HEK293 (cell line): ENCODE measurements around the gene KLHL30.

Experiments used
- CTCF ChIA-PET: fragments of 350-600 bp; formaldehyde crosslinking; extraction: SDS; loops from one replicate; lab custom pipeline; 2021; ENCODE audit warnings: antibody characterized with exemption; lab: Yijun Ruan, JAX
- POLR2A ChIA-PET: fragments of 300-600 bp; formaldehyde crosslinking; extraction: SDS; loops from one replicate; lab custom pipeline; 2020; ENCODE audit warnings: antibody characterized with exemption, inconsistent platforms; lab: Yijun Ruan, JAX
- H3K27ac ChIP-seq: fragments of 200-500 bp; sonication (Bioruptor generic); 2 replicates; pipeline ENCODE4 v1.5.1; 2014; ENCODE audit warnings: low read depth, low read length, control low read depth, inconsistent platforms; ENCODE audit errors: extremely low read depth
- H3K36me3 ChIP-seq, 2 experiments: fragments of 200-500 bp in 1 of 2; sonication (Bioruptor generic) in 1 of 2; 1 replicate in 1 of 2; 2 replicates in 1 of 2; pipeline ENCODE4 v1.5.1; 2014 to 2017; ENCODE audit warnings: inconsistent platforms in 2 of 2, low read length in 2 of 2; ENCODE audit not compliant: control insufficient read depth in 2 of 2, insufficient read depth in 1 of 2
- H3K4me1 ChIP-seq: fragments of 200-500 bp; sonication (Bioruptor generic); 2 replicates; pipeline ENCODE4 v1.5.1; 2014; ENCODE audit warnings: mild to moderate bottlenecking, low read length, inconsistent platforms; ENCODE audit not compliant: control insufficient read depth, insufficient read depth
- H3K4me3 ChIP-seq: 2 replicates; pipeline ENCODE4 v1.5.1; 2011; ENCODE audit warnings: low read depth, mild to moderate bottlenecking, control low read depth, low read length, moderate library complexity
- H3K9me3 ChIP-seq: fragments of 200-500 bp; sonication (Bioruptor generic); 2 replicates; pipeline ENCODE4 v1.5.1; 2014; ENCODE audit warnings: low read depth, low read length, inconsistent platforms; ENCODE audit not compliant: control insufficient read depth, insufficient read depth
- EGR2 ChIP-seq: fragments of 450-650 bp; formaldehyde crosslinking; IDR thresholded peaks from 2 replicates; pipeline ENCODE4 v1.5.1; 2016; ENCODE audit warnings: low read depth, missing biosample characterization, missing genetic modification characterization
- GFI1B ChIP-seq: fragments of 450-650 bp; formaldehyde crosslinking; IDR thresholded peaks from 2 replicates; pipeline ENCODE4 v1.5.1; 2016; ENCODE audit warnings: missing biosample characterization, missing genetic modification characterization
- GLI2 ChIP-seq: fragments of 450-650 bp; formaldehyde crosslinking; IDR thresholded peaks from 2 replicates; pipeline ENCODE4; 2017; ENCODE audit warnings: missing biosample characterization, missing genetic modification characterization, low read depth, borderline replicate concordance
- GLI4 ChIP-seq: fragments of 450-650 bp; formaldehyde crosslinking; IDR thresholded peaks from 2 replicates; pipeline ENCODE4 v1.5.1; 2016; ENCODE audit warnings: missing biosample characterization, missing genetic modification characterization
- GLIS1 ChIP-seq: fragments of 450-650 bp; formaldehyde crosslinking; IDR thresholded peaks from 2 replicates; pipeline ENCODE4 v1.5.1; 2016; ENCODE audit warnings: missing biosample characterization, missing genetic modification characterization
- GLIS2 ChIP-seq: fragments of 450-650 bp; formaldehyde crosslinking; IDR thresholded peaks from 2 replicates; pipeline ENCODE4 v1.5.1; 2016; ENCODE audit warnings: missing biosample characterization, missing genetic modification characterization
- MZF1 ChIP-seq: fragments of 450-650 bp; formaldehyde crosslinking; IDR thresholded peaks from 2 replicates; pipeline ENCODE4 v1.5.1; 2017; ENCODE audit warnings: missing biosample characterization, missing genetic modification characterization, borderline replicate concordance
- PRDM2 ChIP-seq: fragments of 450-650 bp; formaldehyde crosslinking; IDR thresholded peaks from 2 replicates; pipeline ENCODE4 v1.5.1; 2016; ENCODE audit warnings: missing biosample characterization, missing genetic modification characterization, borderline replicate concordance
- PRDM4 ChIP-seq: fragments of 450-650 bp; formaldehyde crosslinking; IDR thresholded peaks from 2 replicates; pipeline ENCODE4 v1.5.1; 2017; ENCODE audit warnings: missing biosample characterization, missing genetic modification characterization
- SP2 ChIP-seq: fragments of 450-650 bp; formaldehyde crosslinking; IDR thresholded peaks from 2 replicates; pipeline ENCODE4 v1.5.1; 2016; ENCODE audit warnings: missing biosample characterization, missing genetic modification characterization
- ZNF121 ChIP-seq: fragments of 450-650 bp; formaldehyde crosslinking; IDR thresholded peaks from 2 replicates; pipeline ENCODE4 v1.5.1; 2016; ENCODE audit warnings: missing biosample characterization, missing genetic modification characterization
- ZNF292 ChIP-seq: fragments of 450-650 bp; formaldehyde crosslinking; IDR thresholded peaks from 2 replicates; pipeline ENCODE4 v1.5.1; 2016; ENCODE audit warnings: low read depth, missing biosample characterization, missing genetic modification characterization, borderline replicate concordance
- ZNF423 ChIP-seq: fragments of 450-650 bp; formaldehyde crosslinking; IDR thresholded peaks from 2 replicates; pipeline ENCODE4 v1.5.1; 2016; ENCODE audit warnings: missing biosample characterization, missing genetic modification characterization
- ZNF514 ChIP-seq: fragments of 450-650 bp; formaldehyde crosslinking; IDR thresholded peaks from 2 replicates; pipeline ENCODE4 v1.5.1; 2016; ENCODE audit warnings: missing biosample characterization, missing genetic modification characterization
- ZNF837 ChIP-seq: fragments of 450-650 bp; formaldehyde crosslinking; IDR thresholded peaks from 2 replicates; pipeline ENCODE4 v1.5.1; 2016; ENCODE audit warnings: missing biosample characterization, missing genetic modification characterization
- ZNF843 ChIP-seq: fragments of 450-650 bp; formaldehyde crosslinking; IDR thresholded peaks from 2 replicates; pipeline ENCODE4 v1.5.1; 2016; ENCODE audit warnings: missing biosample characterization, missing genetic modification characterization

Gene KLHL30

GRCh38 chr2:238103465-238104225 lies 34.8 kb upstream of the KLHL30 start (continued):
- TF ChIP-seq PRDM2 (no peak), GLIS2 (no peak), ZNF121 (tag by site-specific recombination) (no peak), ZNF843 (tag by site-specific recombination) (no peak), EGR2 (tag by site-specific recombination) (no peak), MZF1 (tag by site-specific recombination) (no peak), ZNF837 (tag by site-specific recombination) (no peak), GFI1B (tag by site-specific recombination) (no peak), SP2 (no peak), GLI4 (tag by site-specific recombination) (no peak)

- POLR2A ChIA-PET, result no interaction called here
- no peak overlapping the region for H3K27ac ChIP-seq
- H3K4me3 ChIP-seq, result no peak overlapping the region
- H3K36me3 ChIP-seq, result no peaks in the 10 kb centered on the region
- no peaks in the 10 kb centered on the region for H3K9me3 ChIP-seq
- no peaks in the 10 kb centered on the region for H3K4me1 ChIP-seq
- CTCF ChIA-PET, result interaction anchor here (0.7 kb wide), 1 partner anchor 40 kb away, joined by 3 read pairs; no protein-coding TSS in a partner anchor
- TF ChIP-seq GLI2 (tag by site-specific recombination), result no peak
- TF ChIP-seq, all 188 proteins: peak for 0
Measured at GRCh38 chr2:238104226-238104690, 34.2 kb upstream of the KLHL30 start.

GRCh38 chr2:238104691-238105371 lies 33.6 kb upstream of the KLHL30 start:
- Histone ChIP-seq H3K4me1 (no peaks in the 10 kb centered on the region), H3K9me3 (no peaks in the 10 kb centered on the region), H3K4me3 (no peak overlapping the region), H3K36me3 (no peaks in the 10 kb centered on the region), H3K27ac (no peak overlapping the region)
- ChIA-PET CTCF (interaction anchor here (0.7 kb wide), 1 partner anchor 40 kb away, joined by 3 read pairs; no protein-coding TSS in a partner anchor), POLR2A (no interaction called here)
- TF ChIP-seq ZNF423 (tag by site-specific recombination) (no peak), PRDM4 (tag by site-specific recombination) (no peak), GLIS1 (tag by site-specific recombination) (peak; percentile 62), ZNF514 (no peak), ZNF292 (tag by site-specific recombination) (no peak)
